GM23338 (cell line): Measurements from ENCODE around the gene PROB1. TPM values are rescaled to one million over a fixed set of nuclear protein-coding genes. Genes with fewer than 3 reads are reported as not detected.
A peak's percentile ranks its signal among the peaks of the same experiment; 100 is the strongest.

Source experiments
- ATAC-seq: fragments of 200-7000 bp; cut with Tn5 transposase; 3 replicates; pipeline ENCODE4 v1.9.1; 2020
- DNase-seq: peaks from one replicate; pipeline ENCODE4 v3.0.0-alpha.2; 2015; ENCODE audit warnings: low spot score
- H2AFZ ChIP-seq: fragments of 200-600 bp; sonication (generic); 2 replicates; pipeline ENCODE4 v1.8.0; 2016; ENCODE audit warnings: antibody characterized with exemption, mild to moderate bottlenecking, moderate library complexity
- H3F3A ChIP-seq: fragments of 200-600 bp; sonication (generic); replicated peaks from 2 replicates; pipeline ENCODE4 v1.8.0; 2017; ENCODE audit warnings: antibody characterized with exemption, mixed run types, low read depth
- H3K27ac ChIP-seq: fragments of 200-600 bp; sonication (generic); 2 replicates; pipeline ENCODE4 v1.6.1; 2016; ENCODE audit warnings: low read depth
- H3K27me3 ChIP-seq: fragments of 200-600 bp; sonication (generic); 2 replicates; pipeline ENCODE4 v1.8.0; 2016; ENCODE audit warnings: mild to moderate bottlenecking, mixed run types, moderate library complexity; ENCODE audit not compliant: insufficient read depth
- H3K36me3 ChIP-seq: fragments of 200-600 bp; sonication (generic); 2 replicates; pipeline ENCODE4 v1.8.0; 2016; ENCODE audit warnings: mild to moderate bottlenecking; ENCODE audit not compliant: insufficient read depth
- H3K4me1 ChIP-seq: fragments of 200-600 bp; sonication (generic); 2 replicates; pipeline ENCODE4 v1.8.0; 2016; ENCODE audit warnings: mild to moderate bottlenecking, moderate library complexity; ENCODE audit not compliant: insufficient read depth
- H3K4me2 ChIP-seq: fragments of 200-600 bp; sonication (generic); 2 replicates; pipeline ENCODE4 v1.7.1; 2017; ENCODE audit warnings: mixed run types
- H3K4me3 ChIP-seq: fragments of 200-600 bp; sonication (generic); 2 replicates; pipeline ENCODE4 v1.6.1; 2016; ENCODE audit warnings: mixed run types
- H3K79me2 ChIP-seq: fragments of 200-600 bp; sonication (generic); replicated peaks from 2 replicates; pipeline ENCODE4 v1.8.0; 2017; ENCODE audit warnings: mild to moderate bottlenecking; ENCODE audit not compliant: insufficient read depth
- H3K9me2 ChIP-seq: fragments of 200-600 bp; sonication (generic); 2 replicates; pipeline ENCODE4 v1.8.0; 2017; ENCODE audit not compliant: insufficient read depth
- H4K20me1 ChIP-seq: fragments of 200-600 bp; sonication (generic); replicated peaks from 2 replicates; pipeline ENCODE4 v1.8.0; 2017; ENCODE audit warnings: mild to moderate bottlenecking; ENCODE audit not compliant: insufficient read depth
- H3K27ac Mint-ChIP-seq: 2 replicates; pipeline ENCODE4 v1.8.0; 2020; ENCODE audit warnings: inconsistent platforms, mild to moderate bottlenecking, moderate library complexity, mixed read lengths
- H3K27me3 Mint-ChIP-seq: 3 replicates; pipeline ENCODE4 v1.8.0; 2022; ENCODE audit warnings: low read depth, mild to moderate bottlenecking, moderate library complexity, mixed read lengths, inconsistent platforms; ENCODE audit not compliant: insufficient read depth, poor library complexity
- H3K36me3 Mint-ChIP-seq: 3 replicates; pipeline ENCODE4 v1.8.0; 2021; ENCODE audit warnings: low read depth, mild to moderate bottlenecking, inconsistent platforms, moderate library complexity, mixed read lengths
- H3K4me1 Mint-ChIP-seq: 3 replicates; pipeline ENCODE4 v1.8.0; 2020; ENCODE audit warnings: mild to moderate bottlenecking, inconsistent platforms, mixed read lengths
- H3K4me3 Mint-ChIP-seq: 3 replicates; pipeline ENCODE4 v1.8.0; 2021; ENCODE audit warnings: moderate library complexity, mild to moderate bottlenecking, inconsistent platforms, mixed read lengths
- H3K9me3 Mint-ChIP-seq: 3 replicates; pipeline ENCODE4 v1.8.0; 2020; ENCODE audit warnings: moderate library complexity, mild to moderate bottlenecking, inconsistent platforms, mixed read lengths
- EZH2phosphoT487 ChIP-seq: fragments of 200-600 bp; sonication (generic); IDR thresholded peaks from one replicate; pipeline ENCODE4 v1.8.1; 2018; ENCODE audit warnings: antibody characterized with exemption; ENCODE audit not compliant: unreplicated experiment
- JUNB ChIP-seq: IDR thresholded peaks from one replicate; pipeline ENCODE4 v1.6.1; 2016; ENCODE audit warnings: antibody characterized with exemption; ENCODE audit not compliant: unreplicated experiment
- NANOG ChIP-seq: IDR thresholded peaks from 2 replicates; pipeline ENCODE4 v1.6.1; 2016; ENCODE audit warnings: antibody characterized with exemption, borderline replicate concordance
- polyA plus RNA-seq: library from polyadenylated mRNA; unstranded; fragments of >200 nt; fragmentation: Nextera tagmentation; extraction: Ambion mirVana; gene quantifications from 2 replicates; pipeline ENCODE4 v1.2.1, GENCODE V29; 2016
- total RNA-seq: library from RNA; depleted of rRNA; stranded (reverse); fragments of >200 nt; shearing (Covaris generic); gene quantifications from 2 replicates; pipeline ENCODE4 v1.2.3, GENCODE V29; 2014
- TF ChIP-seq, protein P1 (sequence below): fragments of 250-450 bp; sonication (Bioruptor Pico); IDR thresholded peaks from 2 replicates; pipeline ENCODE4 v1.5.0; 2020; ENCODE audit warnings: mild to moderate bottlenecking, moderate library complexity
- TF ChIP-seq, protein P2 (sequence below): IDR thresholded peaks from one replicate; pipeline ENCODE4 v1.6.1; 2018; ENCODE audit warnings: antibody characterized with exemption; ENCODE audit not compliant: unreplicated experiment
- TF ChIP-seq, protein P3 (sequence below): IDR thresholded peaks from 2 replicates; pipeline ENCODE4 v1.6.1; 2016; ENCODE audit warnings: antibody characterized with exemption
- TF ChIP-seq, protein P4 (sequence below), 2 experiments: fragments of 200-600 bp in 1 of 2; sonication (generic) in 1 of 2; conservative IDR thresholded peaks; 2 replicates each; pipeline versions ENCODE4 v1.5.1 to v1.6.1; 2016 to 2017; ENCODE audit warnings: antibody characterized with exemption in 2 of 2, low read depth in 2 of 2, mild to moderate bottlenecking in 2 of 2, moderate library complexity in 1 of 2

PROB1 gene
- total and polyA plus RNA-seq, 2 experiments from 2014 or later: 0.73 to 2.7 TPM

DNA sequence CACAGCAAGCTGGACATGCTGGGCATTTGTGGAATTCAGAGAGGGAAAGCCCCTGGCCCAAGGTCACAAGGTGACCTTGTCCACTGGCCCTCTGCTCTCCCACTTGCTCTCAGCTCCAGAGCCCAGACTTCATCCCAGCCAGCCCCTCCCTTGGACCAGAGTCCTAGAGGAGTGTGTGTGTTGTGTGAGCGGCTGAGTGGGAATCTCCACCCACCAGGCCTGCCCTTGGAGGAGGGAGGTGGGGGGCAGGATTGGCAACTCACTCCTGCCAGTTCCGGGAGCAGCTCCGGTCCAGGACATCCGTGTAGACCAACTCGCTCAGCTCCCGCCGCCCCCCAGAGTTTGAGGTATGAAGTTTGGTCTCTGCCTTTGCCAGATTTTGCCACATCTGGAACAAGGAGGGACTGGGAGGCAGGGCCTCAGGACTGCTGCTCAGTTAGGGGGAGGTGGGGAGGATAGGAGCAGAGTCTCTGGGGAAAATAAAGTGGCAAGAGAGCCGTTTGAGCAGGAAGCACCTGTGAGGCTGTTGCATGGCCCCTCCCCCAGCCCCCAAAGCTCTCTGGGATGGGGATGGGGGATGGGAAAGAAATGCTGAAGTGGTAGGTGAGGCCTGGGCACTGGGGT, 6.6 kb downstream of the PROB1 start:
- Mint-ChIP-seq H3K4me3 (peak overlapping the region; percentile 41; the same call in 2 of the 3 replicates), H3K4me1 (peaks cover 31% of the 10 kb centered on the region), H3K9me3 (no peaks in the 10 kb centered on the region), H3K27me3 (peaks cover 34% of the 10 kb centered on the region), H3K36me3 (no peaks in the 10 kb centered on the region; the same call in 2 of the 3 replicates), H3K27ac (peak overlapping the region; percentile 84)
- Histone ChIP-seq H2AFZ (peak overlapping the region; percentile 89), H3K79me2 (no peaks in the 10 kb centered on the region), H3K4me3 (peak overlapping the region; percentile 31), H3K4me2 (peak overlapping the region; percentile 74), H3K27ac (peak overlapping the region; percentile 32; the same call in 1 of the 2 replicates), H3K4me1 (peaks cover 16% of the 10 kb centered on the region), H3K27me3 (peaks cover 14% of the 10 kb centered on the region), H3K9me2 (no peaks in the 10 kb centered on the region), H3F3A (peaks cover 8% of the 10 kb centered on the region; the same call in 1 of the 2 replicates), H4K20me1 (no peaks in the 10 kb centered on the region), H3K36me3 (no peaks in the 10 kb centered on the region)
- ATAC-seq: no peak
- TF ChIP-seq EZH2phosphoT487 (no peak), JUNB (no peak), NANOG (no peak)
- TF ChIP-seq, protein P1, sequence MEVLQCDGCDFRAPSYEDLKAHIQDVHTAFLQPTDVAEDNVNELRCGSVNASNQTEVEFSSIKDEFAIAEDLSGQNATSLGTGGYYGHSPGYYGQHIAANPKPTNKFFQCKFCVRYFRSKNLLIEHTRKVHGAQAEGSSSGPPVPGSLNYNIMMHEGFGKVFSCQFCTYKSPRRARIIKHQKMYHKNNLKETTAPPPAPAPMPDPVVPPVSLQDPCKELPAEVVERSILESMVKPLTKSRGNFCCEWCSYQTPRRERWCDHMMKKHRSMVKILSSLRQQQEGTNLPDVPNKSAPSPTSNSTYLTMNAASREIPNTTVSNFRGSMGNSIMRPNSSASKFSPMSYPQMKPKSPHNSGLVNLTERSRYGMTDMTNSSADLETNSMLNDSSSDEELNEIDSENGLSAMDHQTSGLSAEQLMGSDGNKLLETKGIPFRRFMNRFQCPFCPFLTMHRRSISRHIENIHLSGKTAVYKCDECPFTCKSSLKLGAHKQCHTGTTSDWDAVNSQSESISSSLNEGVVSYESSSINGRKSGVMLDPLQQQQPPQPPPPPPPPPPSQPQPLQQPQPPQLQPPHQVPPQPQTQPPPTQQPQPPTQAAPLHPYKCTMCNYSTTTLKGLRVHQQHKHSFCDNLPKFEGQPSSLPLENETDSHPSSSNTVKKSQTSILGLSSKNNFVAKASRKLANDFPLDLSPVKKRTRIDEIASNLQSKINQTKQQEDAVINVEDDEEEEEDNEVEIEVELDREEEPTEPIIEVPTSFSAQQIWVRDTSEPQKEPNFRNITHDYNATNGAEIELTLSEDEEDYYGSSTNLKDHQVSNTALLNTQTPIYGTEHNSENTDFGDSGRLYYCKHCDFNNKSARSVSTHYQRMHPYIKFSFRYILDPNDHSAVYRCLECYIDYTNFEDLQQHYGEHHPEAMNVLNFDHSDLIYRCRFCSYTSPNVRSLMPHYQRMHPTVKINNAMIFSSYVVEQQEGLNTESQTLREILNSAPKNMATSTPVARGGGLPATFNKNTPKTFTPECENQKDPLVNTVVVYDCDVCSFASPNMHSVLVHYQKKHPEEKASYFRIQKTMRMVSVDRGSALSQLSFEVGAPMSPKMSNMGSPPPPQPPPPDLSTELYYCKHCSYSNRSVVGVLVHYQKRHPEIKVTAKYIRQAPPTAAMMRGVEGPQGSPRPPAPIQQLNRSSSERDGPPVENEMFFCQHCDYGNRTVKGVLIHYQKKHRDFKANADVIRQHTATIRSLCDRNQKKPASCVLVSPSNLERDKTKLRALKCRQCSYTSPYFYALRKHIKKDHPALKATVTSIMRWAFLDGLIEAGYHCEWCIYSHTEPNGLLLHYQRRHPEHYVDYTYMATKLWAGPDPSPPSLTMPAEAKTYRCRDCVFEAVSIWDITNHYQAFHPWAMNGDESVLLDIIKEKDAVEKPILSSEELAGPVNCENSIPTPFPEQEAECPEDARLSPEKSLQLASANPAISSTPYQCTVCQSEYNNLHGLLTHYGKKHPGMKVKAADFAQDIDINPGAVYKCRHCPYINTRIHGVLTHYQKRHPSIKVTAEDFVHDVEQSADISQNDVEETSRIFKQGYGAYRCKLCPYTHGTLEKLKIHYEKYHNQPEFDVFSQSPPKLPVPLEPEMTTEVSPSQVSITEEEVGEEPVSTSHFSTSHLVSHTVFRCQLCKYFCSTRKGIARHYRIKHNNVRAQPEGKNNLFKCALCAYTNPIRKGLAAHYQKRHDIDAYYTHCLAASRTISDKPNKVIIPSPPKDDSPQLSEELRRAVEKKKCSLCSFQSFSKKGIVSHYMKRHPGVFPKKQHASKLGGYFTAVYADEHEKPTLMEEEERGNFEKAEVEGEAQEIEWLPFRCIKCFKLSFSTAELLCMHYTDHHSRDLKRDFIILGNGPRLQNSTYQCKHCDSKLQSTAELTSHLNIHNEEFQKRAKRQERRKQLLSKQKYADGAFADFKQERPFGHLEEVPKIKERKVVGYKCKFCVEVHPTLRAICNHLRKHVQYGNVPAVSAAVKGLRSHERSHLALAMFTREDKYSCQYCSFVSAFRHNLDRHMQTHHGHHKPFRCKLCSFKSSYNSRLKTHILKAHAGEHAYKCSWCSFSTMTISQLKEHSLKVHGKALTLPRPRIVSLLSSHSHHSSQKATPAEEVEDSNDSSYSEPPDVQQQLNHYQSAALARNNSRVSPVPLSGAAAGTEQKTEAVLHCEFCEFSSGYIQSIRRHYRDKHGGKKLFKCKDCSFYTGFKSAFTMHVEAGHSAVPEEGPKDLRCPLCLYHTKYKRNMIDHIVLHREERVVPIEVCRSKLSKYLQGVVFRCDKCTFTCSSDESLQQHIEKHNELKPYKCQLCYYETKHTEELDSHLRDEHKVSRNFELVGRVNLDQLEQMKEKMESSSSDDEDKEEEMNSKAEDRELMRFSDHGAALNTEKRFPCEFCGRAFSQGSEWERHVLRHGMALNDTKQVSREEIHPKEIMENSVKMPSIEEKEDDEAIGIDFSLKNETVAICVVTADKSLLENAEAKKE: no peak
- TF ChIP-seq, protein P2, sequence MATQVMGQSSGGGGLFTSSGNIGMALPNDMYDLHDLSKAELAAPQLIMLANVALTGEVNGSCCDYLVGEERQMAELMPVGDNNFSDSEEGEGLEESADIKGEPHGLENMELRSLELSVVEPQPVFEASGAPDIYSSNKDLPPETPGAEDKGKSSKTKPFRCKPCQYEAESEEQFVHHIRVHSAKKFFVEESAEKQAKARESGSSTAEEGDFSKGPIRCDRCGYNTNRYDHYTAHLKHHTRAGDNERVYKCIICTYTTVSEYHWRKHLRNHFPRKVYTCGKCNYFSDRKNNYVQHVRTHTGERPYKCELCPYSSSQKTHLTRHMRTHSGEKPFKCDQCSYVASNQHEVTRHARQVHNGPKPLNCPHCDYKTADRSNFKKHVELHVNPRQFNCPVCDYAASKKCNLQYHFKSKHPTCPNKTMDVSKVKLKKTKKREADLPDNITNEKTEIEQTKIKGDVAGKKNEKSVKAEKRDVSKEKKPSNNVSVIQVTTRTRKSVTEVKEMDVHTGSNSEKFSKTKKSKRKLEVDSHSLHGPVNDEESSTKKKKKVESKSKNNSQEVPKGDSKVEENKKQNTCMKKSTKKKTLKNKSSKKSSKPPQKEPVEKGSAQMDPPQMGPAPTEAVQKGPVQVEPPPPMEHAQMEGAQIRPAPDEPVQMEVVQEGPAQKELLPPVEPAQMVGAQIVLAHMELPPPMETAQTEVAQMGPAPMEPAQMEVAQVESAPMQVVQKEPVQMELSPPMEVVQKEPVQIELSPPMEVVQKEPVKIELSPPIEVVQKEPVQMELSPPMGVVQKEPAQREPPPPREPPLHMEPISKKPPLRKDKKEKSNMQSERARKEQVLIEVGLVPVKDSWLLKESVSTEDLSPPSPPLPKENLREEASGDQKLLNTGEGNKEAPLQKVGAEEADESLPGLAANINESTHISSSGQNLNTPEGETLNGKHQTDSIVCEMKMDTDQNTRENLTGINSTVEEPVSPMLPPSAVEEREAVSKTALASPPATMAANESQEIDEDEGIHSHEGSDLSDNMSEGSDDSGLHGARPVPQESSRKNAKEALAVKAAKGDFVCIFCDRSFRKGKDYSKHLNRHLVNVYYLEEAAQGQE: no peak
- TF ChIP-seq, protein P3, sequence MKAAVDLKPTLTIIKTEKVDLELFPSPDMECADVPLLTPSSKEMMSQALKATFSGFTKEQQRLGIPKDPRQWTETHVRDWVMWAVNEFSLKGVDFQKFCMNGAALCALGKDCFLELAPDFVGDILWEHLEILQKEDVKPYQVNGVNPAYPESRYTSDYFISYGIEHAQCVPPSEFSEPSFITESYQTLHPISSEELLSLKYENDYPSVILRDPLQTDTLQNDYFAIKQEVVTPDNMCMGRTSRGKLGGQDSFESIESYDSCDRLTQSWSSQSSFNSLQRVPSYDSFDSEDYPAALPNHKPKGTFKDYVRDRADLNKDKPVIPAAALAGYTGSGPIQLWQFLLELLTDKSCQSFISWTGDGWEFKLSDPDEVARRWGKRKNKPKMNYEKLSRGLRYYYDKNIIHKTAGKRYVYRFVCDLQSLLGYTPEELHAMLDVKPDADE: no peak
- TF ChIP-seq, protein P4, sequence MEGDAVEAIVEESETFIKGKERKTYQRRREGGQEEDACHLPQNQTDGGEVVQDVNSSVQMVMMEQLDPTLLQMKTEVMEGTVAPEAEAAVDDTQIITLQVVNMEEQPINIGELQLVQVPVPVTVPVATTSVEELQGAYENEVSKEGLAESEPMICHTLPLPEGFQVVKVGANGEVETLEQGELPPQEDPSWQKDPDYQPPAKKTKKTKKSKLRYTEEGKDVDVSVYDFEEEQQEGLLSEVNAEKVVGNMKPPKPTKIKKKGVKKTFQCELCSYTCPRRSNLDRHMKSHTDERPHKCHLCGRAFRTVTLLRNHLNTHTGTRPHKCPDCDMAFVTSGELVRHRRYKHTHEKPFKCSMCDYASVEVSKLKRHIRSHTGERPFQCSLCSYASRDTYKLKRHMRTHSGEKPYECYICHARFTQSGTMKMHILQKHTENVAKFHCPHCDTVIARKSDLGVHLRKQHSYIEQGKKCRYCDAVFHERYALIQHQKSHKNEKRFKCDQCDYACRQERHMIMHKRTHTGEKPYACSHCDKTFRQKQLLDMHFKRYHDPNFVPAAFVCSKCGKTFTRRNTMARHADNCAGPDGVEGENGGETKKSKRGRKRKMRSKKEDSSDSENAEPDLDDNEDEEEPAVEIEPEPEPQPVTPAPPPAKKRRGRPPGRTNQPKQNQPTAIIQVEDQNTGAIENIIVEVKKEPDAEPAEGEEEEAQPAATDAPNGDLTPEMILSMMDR (conservative IDR thresholded peaks at IDR 0.05; ENCODE audit: low read depth in 2 of 2): no peak
- DNase-seq: peak; percentile 69
